ENCODE measurements around the gene DGCR8.

The DGCR8 gene

GRCh38 chr22:20125201-20126174, 45.4 kb downstream of the DGCR8 start:
- DNase-seq (ENCODE audit: low spot score): no peak

- no peak for DNase-seq (ENCODE audit: low spot score)
Observed at GRCh38 chr22:20126284-20127029, 46.4 kb downstream of the DGCR8 start.

- no peak for DNase-seq (ENCODE audit: low spot score)
Observed at GRCh38 chr22:20127318-20127868, 47.4 kb downstream of the DGCR8 start.

DNA sequence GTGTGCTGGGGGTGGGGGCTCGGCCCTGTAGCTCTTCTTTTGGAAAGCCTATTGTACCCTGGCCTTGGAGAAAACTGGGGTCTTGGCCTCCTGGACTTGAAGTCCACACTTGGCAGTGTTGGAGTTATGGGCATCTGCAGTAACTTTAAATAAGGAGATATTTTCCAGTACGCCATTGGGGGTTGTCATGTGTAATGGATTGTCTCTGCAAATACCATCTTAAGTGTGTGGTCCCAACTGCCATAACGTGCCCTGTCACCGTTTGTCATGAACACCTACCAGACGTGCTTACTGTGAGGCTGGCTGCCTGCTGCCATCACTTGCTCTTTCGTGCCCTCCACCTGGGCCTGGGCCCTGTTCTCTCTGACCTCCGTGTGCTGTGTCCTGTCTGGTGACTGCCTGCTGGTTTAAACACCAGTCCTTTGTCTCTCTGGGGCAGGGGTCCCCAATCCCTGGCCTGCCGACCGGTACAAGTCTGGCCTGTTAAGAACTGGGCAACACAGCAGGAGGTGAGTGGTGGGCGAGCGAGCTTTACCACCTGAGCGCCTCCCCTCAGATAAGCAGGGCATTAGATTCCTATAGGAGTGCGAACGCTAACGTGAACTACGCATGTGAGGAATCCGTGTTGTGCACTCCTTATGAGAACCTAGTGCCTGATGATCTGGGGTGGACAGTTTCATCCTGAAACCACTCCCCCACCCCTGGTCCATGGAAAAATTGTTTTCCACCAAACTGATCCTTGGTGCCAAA, 48.0 kb downstream of the DGCR8 start:
- DNase-seq (ENCODE audit: low spot score): no peak

DNA sequence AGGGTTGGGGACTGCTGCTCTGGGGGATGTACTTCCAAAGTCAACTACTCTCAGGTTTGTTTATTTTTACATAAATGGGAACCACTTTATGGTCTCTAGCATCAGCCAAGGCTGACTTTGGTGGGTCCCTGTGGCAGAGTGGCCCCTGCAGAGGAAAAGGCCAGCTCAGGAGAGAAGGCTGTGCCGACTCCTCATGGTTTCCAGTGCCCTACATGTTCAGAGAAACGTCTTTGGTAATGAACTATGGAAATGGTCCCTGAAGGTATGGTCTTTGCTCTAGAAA, 48.5 kb downstream of the DGCR8 start:
- no peak for DNase-seq (ENCODE audit: low spot score)

- DNase-seq (ENCODE audit: low spot score): peak; percentile 79
Observed at GRCh38 chr22:20128902-20129746, 49.1 kb downstream of the DGCR8 start.

- no peak for DNase-seq (ENCODE audit: low spot score)
Observed at GRCh38 chr22:20129747-20130014, 49.6 kb downstream of the DGCR8 start.

- no peak for DNase-seq (ENCODE audit: low spot score)
Observed at GRCh38 chr22:20130319-20130718, 50.3 kb downstream of the DGCR8 start.

DNA sequence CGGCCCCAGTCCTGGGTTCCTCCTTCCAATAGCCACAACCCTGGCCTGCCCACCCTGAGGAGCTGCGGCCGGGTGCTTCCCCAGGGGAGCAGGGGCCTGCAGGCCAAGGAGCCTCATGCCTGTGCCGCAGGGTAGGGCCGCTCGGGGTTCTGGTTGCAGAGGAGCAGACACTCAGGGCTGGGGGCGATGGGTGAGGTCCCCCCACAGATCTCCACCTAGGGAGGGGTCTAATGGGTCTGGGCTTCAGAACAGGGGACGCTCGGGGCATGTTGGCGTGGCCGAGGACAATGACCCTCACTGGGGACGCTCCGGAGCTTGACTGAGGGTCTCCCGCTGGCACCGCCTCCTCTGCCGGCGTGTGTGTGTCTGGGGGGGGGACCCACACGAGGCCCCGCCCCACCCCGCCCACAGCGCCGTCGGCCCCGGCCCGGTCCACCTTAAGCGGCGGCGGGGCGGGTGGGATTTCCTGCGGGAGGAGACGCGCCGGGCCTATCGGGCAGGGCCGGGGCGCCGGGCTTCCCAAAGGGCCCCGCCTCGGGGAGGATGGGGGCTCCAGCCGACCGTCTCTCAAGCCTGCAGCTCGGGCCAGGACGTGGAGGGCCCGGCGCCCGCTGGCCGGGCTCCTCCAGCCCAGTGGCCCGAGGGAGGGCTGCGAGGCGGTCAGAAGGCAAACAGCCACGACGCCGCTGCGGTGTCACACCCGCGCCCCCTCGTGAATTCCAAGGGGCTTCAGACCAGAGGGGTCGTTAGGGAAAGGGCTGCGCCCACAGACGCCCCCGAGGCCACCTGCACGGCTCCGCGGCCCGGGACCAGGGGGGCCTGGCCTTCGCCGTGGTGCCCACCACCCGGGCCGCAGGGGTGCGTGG, 50.9 kb downstream of the DGCR8 start:
- DNase-seq (ENCODE audit: low spot score): peak; percentile 84

DNA sequence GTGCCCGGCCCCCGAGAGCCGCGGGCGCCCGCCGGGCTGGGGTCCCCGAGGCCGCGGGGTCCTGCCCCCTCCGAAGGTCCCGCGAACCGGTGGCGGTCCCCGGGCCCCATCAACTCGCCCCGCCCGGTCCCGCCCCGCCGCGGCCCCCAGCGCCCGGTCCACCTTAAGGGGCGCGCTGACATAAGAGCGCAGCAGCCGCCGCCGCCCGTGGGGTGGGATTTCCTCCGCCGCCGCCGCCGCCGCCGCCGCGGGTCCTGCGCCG, 51.5 kb downstream of the DGCR8 start, which contains the start of gene ZDHHC8:
Gene ZDHHC8, plus strand, starts transcription at position 208 of the 262 bp plus-strand sequence. CDS start 144 bp downstream, outside the sequence.
- no peak for DNase-seq (ENCODE audit: low spot score)

DNA sequence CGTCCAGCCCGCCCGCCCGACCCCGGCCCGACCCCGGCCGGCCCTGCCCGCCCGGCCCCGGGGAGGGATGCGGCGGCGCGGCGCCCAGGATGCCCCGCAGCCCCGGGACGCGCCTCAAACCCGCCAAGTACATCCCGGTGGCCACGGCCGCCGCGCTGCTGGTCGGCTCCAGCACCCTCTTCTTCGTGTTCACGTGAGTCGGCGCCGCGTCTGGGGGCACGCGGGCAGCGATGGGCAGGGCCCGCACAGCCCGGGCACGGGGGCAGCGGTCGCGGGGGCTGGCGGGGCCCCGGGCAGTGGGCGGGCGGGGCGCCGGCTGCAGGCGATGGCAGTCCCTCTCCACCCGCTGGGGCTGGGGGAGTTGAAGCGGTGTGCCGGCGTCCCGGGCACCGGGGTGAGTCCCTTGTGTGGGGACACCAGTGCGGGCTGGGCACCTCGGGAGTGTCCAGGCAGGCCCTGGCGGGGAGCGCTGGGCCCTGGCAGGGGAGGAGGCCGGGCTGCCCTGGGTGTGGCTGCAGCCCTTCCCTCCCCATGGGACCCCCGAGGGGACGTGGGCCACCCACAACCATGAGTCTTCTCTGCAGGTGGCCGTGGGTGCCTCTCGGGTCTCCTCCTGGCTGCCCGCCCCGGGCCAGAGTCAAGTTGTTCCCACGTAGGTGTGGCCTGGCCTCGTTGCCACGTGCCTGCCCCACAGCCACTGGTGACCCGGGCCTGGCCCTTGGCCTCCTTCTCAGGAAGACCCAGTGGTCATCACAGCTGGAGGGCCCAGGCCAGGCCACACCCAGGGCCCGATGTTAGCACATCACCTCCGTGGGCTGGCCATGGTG, 52.0 kb downstream of the DGCR8 start:
- no peak for DNase-seq (ENCODE audit: low spot score)

DNA sequence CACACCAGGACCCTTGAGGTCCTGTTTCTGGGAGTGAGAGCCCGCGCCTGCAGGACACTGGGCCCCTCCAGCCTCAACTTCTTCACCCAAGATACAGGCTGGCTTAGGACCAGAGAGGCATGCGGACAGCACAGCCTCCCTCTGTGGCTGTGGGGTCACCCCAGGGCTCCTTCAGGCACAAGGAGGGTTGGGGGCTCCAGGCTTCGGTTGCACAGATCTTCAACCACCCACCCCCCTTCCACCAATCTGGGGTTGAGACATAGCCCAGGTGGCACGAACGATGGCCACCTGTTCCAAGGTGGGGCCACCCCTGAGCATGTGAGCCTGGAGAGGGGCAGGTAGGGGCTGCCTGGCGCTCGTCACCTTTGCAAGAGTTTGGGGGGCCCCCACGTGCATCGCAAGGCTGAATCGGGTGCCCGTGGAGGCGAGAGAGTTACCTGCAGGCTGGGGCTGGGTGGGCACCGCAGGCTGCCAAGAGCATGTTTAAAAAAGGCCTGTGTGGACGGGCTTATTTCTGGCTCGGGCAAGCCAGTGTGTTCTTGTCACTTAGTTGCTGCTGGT, 52.7 kb downstream of the DGCR8 start:
- DNase-seq (ENCODE audit: low spot score): no peak

- DNase-seq (ENCODE audit: low spot score): no peak
Observed at GRCh38 chr22:20133930-20134549, 54.0 kb downstream of the DGCR8 start.

DNA sequence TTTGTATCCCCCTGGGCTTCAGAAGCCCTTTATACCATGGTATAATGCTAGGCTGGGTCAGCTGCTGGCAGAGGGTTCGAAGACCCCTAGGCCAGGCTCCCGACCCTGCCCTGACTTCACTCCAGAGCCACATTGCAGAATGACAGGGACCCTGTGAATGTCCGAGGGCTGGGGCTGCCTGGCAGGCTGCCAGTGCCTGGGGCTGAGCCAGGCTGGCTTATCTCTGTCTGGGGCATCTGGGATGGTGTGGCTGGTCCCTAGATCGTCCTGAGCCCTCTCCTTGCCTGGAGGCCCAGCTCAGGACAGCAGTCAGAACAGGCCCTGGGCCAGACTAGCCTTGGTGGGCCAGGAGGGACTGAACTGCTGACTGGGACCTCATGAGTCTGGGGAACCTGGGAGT, 55.2 kb downstream of the DGCR8 start:
- DNase-seq (ENCODE audit: low spot score): no peak

GRCh38 chr22:20135806-20136602, 56.0 kb downstream of the DGCR8 start:
- DNase-seq (ENCODE audit: low spot score): no peak

DNA sequence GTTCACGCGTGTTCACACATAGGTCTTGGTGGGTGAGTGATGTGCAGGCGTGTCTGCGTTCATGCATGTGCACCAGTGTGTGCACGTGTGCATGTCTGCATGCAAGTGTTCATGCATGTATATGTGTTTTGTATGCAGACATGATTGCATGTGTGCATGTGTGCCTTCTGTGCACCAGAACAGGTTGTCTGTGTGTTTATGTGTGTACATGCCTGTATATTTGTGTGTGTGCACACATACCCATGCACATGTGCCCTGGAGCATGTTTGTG, 56.5 kb downstream of the DGCR8 start:
- no peak for DNase-seq (ENCODE audit: low spot score)

DNA sequence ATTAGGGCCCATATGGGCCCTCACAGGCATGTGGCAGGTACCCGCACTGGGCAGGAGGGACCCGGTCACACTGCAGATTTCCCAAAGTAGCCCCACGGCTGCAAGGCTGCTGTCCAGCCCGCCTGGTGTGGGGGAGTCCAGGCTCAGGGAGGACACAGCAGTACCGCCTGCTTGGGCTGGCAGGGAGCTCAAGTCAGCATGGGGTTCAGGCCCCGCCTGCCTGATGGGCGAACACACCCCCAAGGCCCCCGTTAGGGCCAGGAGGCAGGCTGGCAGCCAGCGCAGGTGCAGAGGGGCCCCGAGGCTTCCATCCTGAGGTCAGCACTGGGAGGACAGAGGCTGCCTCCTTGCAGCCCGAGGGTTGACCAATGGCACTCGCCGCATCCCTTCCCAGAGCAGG, 57.1 kb downstream of the DGCR8 start:
- no peak for DNase-seq (ENCODE audit: low spot score)

GRCh38 chr22:20137671-20138416, 57.8 kb downstream of the DGCR8 start:
- no peak for DNase-seq (ENCODE audit: low spot score)
